Measurements from ENCODE around the gene CACNG4.
"Not testable (repeated sequence)": the region's sequence is repeated elsewhere in the genome, so short reads cannot be mapped to it uniquely, and the experiment has no call there.

The CACNG4 gene

DNA sequence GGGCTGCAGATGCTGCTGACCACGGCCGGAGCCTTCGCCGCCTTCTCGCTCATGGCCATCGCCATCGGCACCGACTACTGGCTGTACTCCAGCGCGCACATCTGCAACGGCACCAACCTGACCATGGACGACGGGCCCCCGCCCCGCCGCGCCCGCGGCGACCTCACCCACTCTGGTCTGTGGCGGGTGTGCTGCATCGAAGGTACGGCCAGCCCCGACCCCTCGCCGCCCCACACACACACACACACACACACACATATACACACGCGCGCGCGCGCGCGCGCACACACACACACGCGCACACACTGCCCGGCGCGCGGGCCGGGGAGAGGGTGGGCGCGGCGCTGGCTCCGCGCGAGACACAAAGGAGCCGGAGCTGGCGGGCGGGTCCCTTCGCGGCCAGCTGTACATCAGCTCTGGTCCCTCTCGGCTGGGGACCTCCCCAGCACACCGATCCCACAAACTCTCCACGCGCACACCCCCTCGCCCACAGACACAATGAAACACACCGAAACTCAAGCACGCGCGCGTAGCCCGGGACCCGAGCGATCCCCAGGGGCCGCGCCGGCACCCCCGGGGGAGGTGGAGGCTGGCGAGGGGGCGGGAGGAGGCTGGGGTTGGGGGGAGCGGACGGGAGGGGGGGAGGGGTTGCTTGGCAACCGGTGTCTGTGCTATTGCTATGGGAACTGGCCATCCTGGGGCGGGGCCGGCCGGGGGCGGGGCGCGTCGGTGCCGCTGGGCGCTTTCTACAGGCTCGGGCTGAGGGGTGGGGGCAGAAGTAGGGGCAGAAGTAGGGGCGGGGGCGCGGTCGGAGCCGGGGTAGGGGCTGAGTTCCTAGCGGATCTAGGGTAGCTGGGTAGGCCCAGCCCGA is 658 bp downstream of the CACNG4 start:
- no peak for DNase-seq

DNA sequence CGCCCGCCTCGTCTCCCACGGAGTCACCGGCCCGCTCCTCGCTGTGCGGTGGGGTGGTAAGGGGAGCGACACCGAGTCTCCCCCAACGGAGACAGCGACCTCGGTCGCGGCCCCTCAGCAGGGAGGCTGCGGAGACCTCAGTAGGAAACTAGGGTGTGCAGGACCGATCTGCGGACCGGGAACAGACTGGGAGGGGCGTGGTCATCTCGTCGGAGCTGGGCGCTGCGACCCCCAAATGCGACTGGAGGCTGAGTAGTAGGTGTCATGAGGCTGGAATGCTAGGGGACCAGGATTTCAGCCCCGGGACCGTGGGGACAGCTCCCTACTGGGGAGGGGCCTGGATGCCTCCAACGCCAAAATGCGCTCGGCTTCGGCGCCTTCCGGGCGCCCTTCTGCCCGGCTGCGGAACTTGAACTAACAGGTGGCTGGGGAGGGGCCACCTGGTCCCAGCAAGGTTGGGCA is 1.3 kb downstream of the CACNG4 start:
- no peak for DNase-seq

DNA sequence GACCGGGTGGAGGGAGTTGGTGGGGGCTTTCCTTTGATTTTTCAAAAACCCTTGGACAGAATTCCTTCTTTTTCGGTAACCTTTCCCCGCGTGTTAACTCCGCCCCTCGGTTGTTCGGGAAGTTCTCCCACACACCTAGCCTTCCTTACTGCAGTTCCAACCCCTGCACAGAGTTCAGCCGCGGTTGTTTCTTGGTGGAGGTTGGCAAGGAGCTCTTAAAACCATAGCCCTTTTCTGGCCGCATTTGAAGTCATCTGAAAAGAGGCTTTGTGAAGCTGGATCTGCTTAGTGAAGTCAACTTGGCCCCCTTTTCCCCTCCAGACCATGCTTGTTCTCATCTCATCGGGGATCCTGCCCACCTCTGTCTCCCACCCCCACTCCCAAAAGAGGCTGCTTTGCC is 1.8 kb downstream of the CACNG4 start:
- DNase-seq: no peak

DNA sequence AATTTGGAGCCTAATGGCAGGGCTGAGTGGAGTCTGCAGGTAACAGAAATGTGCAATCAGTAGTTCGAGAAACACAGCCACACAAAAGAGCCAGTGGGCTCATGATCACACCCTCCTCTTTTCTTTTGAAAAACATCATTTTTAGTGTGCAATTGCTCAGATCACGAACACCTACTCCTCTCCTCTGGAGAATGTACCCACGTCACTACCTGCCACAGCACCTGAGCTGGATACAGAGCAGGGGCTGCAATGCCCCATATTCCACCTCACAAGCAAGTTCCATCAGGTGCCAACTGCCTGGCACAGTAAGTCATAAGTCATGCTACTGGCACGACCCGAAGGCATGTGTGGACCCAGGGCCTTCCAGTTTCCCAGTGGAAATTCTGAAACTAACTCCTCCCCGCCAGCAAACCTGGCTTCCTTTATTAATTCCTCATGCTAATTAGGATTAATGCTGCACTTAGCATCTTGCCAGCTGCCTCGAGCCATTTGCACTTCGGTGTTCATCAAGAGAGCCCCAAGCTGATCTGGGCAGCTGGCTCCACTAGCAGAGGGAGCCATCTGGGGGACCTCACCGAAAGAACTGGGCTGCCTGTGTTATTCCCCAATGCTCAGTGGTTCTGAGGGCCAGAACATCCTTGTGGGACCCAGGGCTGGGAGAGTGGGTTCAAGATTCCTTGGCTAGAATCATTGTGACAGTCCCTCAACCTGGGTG is 2.4 kb downstream of the CACNG4 start:
- no peak for DNase-seq

DNA sequence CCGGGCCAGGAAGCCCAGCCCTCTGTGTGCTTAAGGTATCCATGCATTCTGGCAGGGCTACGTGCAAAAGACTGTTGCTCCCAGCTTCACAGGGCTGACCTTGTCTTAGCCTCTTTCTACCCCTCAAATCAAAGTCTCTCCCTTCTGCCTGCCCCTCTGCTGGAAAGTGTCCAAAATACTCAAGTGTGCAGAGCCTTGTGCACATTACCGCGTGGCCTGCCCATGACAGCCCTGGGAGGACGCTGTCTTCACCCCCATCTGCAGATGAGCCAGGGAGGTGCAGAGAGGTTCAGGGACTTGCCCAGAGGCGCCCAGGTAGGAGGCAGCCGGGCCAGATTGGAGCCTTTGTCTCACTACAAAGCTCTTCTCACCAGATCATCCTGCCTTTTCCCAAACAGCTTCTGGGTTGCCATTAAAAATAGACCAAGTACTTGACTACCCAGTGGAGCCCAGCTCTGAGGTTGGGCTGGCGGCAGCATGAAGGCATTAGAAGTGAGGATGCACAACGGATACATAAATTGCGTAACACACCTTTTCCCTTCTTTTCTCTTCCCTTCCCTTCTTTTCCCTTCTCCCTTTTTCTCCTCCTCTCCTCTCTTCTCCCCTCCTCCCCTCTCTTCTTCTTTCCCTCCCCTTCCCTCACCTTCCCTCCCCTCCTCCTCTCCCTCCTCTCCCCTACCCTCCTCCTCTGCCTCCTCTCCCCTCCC is 3.5 kb downstream of the CACNG4 start:
- DNase-seq: no peak

DNA sequence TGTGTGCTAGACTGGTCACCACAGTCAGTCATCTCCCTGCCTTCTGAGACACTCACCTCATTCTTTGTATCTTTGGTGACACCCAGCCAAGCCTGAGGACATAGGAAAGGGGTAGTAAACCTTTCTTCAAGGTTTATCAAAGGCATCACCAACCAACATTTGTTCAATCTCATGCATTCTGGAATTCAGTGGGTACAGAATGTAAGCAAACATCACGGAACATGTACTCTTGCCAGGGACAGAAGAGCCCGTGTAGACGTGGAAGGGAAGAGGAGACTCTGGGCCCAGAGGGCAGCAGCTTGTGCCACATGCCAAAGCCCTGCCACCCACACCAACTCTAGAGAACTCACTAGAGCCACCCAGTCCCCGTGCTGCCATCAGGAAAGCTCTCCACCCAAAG is 4.4 kb downstream of the CACNG4 start:
- DNase-seq: no peak

DNA sequence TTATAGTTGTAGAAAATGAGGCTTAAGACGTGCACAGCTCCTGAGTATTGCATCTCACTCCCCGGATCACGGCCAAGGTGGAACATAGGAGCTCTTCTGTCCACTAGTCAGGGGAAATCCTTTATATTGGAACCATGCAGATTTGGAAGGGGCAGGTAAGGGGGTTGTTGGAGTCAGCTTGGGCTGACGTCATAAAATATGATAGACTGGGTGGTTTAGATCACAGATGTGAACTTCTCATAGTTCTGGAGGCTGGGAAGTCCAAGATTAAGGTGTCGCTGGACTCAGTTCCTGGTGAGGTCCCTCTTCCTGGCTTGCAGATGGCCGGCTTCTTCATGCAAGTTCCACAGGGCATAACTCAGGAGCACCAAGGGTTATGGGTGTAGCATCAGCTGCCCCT is 5.6 kb downstream of the CACNG4 start:
- no peak for DNase-seq

DNA sequence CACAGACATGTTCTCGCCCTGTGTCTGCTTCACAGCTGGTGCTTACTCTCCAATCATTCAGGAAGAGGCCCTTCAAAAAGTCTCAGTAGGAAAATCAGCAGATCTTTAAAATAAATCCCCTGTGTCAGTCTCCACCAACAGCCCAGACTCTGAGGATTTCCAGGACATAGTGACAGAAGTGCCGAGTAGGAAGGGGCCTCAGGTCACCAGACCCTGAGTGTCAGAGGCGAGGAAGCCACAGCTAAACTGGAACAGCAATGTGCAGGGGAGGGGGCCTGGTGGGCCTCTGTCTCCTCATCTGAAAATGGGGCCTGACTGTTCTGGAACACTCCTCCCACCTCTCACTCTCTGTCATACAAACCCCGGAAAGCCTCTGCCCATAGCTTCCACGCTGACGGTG is 6.3 kb downstream of the CACNG4 start:
- DNase-seq: no peak

DNA sequence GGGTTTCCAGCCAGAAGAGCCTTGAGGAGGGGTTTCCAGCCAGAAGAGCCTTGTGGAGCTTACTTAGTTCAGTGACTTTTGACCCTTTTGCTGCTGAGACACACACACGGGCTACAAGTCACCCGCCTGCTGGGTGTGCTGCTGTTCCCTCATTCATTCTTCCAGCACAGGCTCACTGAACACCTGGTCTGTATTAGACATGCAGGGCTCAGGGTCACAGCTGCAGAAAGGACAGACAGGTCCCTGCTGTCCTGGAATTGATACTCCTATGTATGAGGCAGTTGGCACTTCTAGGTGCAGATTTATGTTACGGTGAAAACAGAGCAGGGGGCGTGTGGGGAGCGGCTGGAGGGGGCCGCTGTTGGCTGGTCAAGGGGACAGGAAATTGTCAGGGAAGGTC is 6.8 kb downstream of the CACNG4 start:
- DNase-seq: no peak

DNA sequence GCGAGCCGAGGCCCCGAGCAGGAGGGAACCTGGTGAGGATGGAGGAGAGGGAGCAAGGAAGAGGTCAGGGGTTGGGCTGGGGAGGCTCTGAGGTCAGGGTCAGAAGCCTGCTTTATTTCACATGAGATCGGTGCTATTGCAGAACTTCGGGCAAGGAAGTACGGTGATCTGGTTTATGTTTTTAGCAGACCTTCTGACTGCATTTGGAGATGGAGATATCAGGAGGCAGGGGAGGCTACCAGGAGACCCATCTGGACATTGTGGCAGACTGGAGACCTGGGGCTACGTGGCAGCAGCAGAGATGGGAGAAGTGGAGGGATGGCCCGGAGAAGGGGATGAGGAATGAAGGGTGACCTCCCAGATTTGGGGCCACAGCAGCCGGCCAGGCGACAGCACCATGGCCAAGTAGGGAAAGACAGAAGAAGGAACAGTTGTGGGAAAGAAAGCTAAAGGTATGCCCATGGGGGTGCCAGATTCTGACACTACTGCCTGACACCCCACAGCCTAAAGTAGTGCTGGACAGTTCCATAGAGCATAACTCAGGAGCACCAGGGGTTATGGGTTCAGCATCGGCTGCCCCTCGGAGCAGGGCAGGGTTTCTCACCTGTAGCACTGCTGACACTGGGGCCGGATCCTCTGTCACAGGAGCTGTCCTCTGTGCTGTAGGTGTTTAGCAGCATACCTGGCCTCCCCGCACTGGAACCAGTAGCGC is 7.4 kb downstream of the CACNG4 start:
- no peak for DNase-seq

DNA sequence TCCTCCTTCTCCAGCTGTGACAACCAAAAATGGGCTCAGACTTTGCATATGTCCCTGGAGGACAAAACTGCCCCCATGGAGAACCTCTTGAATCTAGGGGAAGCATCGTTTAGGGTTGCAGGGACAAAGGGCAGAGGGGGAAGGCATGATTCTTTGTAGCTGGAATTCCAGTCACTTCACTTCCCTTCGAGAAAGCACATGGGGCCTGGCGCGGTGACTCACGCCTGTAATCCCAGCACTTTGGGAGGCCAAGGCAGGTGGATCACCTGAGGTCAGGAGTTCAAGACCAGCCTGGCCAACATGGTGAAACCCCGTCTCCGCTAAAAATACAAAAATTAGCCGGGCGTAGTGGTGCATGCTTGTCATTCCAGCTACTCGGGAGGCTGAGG is 7.9 kb downstream of the CACNG4 start:
- DNase-seq: not testable (repeated sequence)

DNA sequence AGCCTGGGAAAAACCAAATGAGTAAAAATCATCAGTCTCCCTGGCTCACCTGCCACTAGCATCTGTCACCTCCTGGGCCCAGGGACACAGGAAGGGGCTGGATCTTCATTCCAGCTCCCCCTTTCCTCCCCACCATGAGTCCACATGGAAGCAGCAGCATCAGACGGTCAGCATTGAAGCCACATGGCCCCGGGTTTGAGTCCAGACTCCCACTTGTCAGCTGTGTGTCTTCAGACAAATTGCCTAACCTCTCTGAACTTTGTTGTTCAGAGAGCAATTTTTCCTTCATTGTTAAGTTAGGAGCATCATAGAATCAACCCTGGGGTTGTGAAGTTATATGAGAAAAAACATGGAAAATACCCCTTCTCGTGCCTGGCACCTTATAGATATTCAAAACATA is 10.7 kb downstream of the CACNG4 start:
- DNase-seq: no peak

DNA sequence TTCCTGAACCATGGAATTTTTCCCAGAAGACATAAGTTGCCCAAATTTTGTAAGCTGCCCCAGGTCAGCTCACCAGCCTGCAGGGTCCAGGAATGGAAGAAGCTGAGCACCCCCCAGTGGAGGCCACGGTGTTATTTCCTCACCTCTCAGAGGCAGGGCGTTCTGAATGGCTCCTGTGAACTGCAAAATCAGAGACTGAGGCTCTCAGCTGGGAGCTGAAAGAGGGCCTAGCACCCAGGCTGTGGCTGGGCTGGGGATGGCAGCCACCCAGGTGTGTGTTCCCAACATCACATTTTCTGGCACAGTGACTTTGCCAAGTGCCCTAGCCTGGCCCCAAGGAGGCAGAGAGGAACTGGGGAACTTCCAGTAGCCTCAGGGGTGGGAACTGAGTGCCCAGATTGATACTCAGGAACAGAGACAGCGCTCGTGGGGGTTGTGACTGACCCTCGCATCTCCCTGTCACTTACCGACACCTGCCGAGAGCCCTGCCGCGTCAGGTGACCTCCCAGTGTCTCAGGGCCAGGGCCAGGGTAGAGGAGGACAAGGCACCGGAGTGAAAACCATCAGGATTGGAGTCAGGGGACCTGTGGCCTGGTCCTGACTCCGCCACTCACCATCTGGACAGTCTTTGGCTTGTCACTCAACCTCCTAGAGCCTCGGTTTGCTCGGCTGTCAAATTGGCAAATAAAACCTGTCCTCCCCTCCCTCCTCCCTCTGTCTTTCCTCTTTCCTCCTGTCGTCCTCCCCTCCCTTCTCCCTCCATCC is 11.3 kb downstream of the CACNG4 start:
- DNase-seq: no peak

DNA sequence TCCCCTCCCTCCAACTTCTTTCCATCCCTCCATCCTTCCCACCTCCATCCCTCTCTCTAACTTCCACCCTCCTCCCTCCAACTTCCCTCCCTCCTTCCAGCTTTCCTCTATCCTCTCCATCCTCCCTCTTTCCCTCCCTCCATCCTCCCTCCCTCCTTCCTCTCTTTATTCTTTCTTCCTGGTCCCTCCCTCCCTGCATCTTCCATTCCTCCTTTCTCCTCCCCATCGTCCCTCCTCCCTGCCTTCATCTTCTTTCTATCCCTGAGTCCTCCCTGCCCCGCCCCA is 11.8 kb downstream of the CACNG4 start:
- no peak for DNase-seq

DNA sequence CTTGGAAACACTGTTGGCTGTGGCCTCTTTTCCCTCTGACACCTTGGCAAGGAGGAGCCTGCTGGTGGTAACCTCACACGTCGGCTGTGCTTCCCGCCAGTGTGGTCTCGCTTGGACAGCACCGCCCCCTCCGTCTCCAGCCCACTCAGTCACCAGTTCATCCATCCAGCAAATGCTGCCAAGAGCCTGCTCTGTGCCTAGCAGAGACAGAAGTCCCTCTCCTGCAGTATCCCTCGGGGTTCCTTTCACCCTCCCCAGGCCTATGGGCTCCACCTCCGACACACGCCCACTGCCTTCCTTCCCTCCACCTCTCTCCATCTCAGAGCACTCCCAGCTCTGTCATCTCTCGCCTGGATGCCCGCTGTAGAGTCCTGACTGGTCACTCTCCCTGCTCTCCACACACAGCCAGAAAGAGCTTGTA is 12.3 kb downstream of the CACNG4 start:
- DNase-seq: no peak

DNA sequence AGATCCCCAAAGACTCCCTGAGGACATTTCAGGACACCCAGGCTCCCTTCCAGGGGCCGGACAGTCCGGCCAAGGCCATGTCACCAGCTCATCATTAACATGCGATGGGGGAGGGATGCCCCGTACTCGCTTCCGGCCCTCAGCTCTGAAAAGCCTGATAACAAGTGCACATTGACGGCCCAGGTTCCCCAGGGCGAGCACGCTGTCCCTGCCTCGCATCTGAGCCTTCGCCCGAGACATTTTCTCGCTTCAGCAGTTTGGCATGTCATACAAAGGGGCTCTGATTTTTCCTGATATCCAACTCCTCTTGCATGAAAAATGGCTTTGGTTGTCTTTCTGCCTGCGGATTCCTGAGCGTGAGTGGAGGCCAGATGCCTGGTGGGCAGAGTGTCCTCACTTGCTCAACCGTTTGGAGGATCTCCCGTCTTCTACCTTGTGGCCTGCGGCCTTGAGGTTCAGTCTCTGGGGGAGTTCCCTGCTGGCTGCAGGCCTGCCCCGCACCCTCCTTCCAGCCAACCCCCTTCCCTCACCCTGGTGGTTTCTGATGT is 14.1 kb downstream of the CACNG4 start:
- DNase-seq: no peak

DNA sequence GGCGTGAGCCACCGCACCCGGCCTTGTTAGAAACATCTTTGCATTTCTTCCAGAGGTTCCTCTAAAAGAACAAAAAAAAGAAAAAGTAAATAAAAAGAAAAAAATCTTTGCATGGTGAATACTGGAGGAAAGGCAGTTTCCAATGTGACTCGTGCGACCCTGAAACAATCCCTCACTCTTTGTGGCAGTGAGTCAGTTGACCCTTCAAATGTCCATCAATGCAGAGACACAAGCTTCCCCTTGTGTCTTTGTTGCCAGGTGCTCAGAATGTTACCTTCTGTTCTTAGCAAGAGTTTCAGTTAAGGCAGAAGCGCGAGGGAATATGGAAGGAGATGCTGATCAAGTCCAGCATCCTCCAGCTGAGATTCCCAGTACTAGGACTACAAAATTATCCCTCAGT is 16.4 kb downstream of the CACNG4 start:
- no peak for DNase-seq

DNA sequence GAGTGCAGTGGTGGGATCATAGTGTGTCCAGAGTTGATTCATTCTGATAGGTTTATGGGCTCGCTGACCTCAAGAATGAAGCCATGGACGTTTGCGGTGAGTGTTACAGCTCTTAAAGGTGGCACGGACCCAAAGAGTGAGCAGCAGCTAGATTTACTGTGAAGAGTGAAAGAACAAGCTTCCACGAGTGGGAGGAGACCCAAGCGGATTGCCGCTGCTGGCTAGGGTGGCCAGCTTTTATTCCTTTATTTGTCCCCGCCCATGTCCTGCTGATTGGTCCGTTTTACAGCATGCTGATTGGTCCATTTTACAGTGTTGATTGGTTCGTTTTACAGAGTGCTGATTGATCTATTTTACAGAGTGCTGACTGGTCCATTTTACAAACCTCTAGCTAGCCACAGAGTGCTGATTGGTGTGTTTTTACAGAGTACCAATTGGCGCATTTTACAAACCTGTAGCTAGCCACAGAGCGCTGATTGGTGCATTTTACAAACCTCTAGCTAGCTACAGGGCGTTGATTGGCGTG is 17.5 kb downstream of the CACNG4 start:
- no peak for DNase-seq

DNA sequence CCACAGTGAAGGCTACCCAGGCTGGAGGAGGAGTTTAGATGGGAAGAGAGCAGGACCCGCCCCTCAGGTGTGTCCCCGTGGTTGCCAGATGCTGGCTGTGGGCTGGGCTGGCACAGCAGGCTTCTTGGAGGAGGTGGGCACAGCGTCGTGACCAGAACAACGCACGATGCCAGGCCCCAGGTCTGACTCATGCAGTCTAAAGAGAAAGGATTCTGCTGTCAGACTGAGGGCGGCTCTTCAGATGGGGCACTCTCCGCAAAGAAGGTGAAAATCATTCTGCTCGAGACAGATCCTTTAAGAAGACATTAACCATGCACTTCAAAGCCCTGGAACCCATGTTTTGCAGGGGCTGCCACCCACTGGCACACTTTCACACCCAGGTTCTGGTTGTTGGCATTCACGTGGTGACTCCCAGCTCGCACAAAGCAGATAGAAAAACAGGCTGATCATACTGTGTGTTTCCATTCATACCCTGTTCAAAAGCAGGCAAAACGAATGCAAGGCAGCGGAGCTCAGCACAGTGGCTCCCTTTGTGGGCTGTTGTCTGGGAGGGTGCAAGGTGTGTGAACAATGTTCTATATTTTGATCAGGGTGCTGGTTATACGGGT is 19.0 kb downstream of the CACNG4 start:
- DNase-seq: no peak

DNA sequence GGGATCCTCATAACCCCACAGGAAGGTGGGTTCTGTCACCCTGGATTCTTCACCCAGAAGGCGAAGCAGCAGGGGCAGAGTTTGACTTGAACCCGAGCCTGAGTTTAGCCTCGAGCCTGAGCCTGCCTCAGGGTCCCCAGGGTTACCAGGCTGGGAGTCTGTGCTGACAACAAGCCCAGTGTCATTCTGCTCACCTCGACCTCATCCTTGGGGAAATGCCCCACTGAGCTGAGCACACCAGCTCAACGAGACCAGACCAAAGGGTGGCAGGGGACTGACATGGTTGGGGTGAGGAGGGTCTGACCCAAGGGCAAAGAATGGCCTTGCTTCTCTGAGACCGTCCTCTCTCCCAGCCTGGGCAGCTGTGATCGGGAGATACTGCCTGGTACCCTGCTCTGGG is 20.2 kb downstream of the CACNG4 start:
- no peak for DNase-seq

Data from DMS153 (cell line).